ENCODE data around the gene ZC3H10. TPM values are rescaled to one million over a fixed set of nuclear protein-coding genes. Genes with fewer than 3 reads are reported as not detected.

The ZC3H10 gene
- total and polyA plus RNA-seq, 4 donors, result 1.8 to 9.6 (median 6.0) TPM

GRCh38 chr12:56162468-56163290 is 44.6 kb downstream of the ZC3H10 start:
- H3K36me3 ChIP-seq (ENCODE audit: control insufficient read depth in 1 of 2, insufficient read depth in 2 of 2, low read length in 1 of 2), result peaks cover 0 to 19% of the 10 kb centered on the region in 2 donors

GRCh38 chr12:56163533-56164344 is 45.7 kb downstream of the ZC3H10 start:
- WGBS, 2 donors, result 35 to 43% methylated on average over 11 of the region's 11 CpGs

More at GRCh38 chr12:56162468-56163290, 44.6 kb downstream of the ZC3H10 start:
- no peaks in the 10 kb centered on the region for H3K27me3 ChIP-seq (ENCODE audit: control insufficient read depth in 1 of 2, insufficient read depth in 2 of 2, low read length in 1 of 2)
- H3K9me3 ChIP-seq (ENCODE audit: control insufficient read depth, low read length), result no peaks in the 10 kb centered on the region
- peak overlapping the region in 1 of 2 donors; percentile 16 for H3K27ac ChIP-seq (ENCODE audit: low read depth in 1 of 2, low read length in 2 of 2)
- DNase-seq (peak in 1 of 2 donors; percentile 44), ATAC-seq (ENCODE audit: low FRiP score) (no peak)
- H3K4me1 ChIP-seq (ENCODE audit: control insufficient read depth in 1 of 2, insufficient read depth in 2 of 2, low read length in 2 of 2), result no peaks in the 10 kb centered on the region
- H3K4me3 ChIP-seq (ENCODE audit: low read length in 2 of 2), result no peak overlapping the region
- intact Hi-C loops (cut with DNase I), result loop anchor here in 1 of 2 donors (2.0 kb wide), 1 partner anchor 44 kb away; the partner anchor contains the start of gene ZC3H10
- 19 to 24% methylated on average over 11 of the region's 11 CpGs for WGBS, 2 donors

GRCh38 chr12:56164345-56164729 is 46.3 kb downstream of the ZC3H10 start:
- 71 to 74% methylated on average over 17 of the region's 17 CpGs for WGBS, 2 donors
- peak; percentile 45 to 69 for DNase-seq
- H3K27ac ChIP-seq (ENCODE audit: low read depth in 1 of 2, low read length in 2 of 2), result no peak overlapping the region
- H3K4me1 ChIP-seq (ENCODE audit: control insufficient read depth in 1 of 2, insufficient read depth in 2 of 2, low read length in 2 of 2), result no peaks in the 10 kb centered on the region
- no peak overlapping the region for H3K4me3 ChIP-seq (ENCODE audit: low read length in 2 of 2)
- intact Hi-C loops (cut with DNase I), result no loop called here
- no peak for ATAC-seq (ENCODE audit: low FRiP score)
- no peaks in the 10 kb centered on the region for H3K27me3 ChIP-seq (ENCODE audit: control insufficient read depth in 1 of 2, insufficient read depth in 2 of 2, low read length in 1 of 2)
- H3K36me3 ChIP-seq (ENCODE audit: control insufficient read depth in 1 of 2, insufficient read depth in 2 of 2, low read length in 1 of 2), result peaks cover 0 to 19% of the 10 kb centered on the region in 2 donors
- H3K9me3 ChIP-seq (ENCODE audit: control insufficient read depth, low read length), result no peaks in the 10 kb centered on the region

More at GRCh38 chr12:56163533-56164344, 45.7 kb downstream of the ZC3H10 start:
- peaks cover 0 to 19% of the 10 kb centered on the region in 2 donors for H3K36me3 ChIP-seq (ENCODE audit: control insufficient read depth in 1 of 2, insufficient read depth in 2 of 2, low read length in 1 of 2)
- ATAC-seq (ENCODE audit: low FRiP score) (no peak), DNase-seq (peak in 1 of 2 donors; percentile 44)
- no peak overlapping the region for H3K4me3 ChIP-seq (ENCODE audit: low read length in 2 of 2)
- no peak overlapping the region for H3K27ac ChIP-seq (ENCODE audit: low read depth in 1 of 2, low read length in 2 of 2)
- H3K4me1 ChIP-seq (ENCODE audit: control insufficient read depth in 1 of 2, insufficient read depth in 2 of 2, low read length in 2 of 2), result no peaks in the 10 kb centered on the region
- H3K9me3 ChIP-seq (ENCODE audit: control insufficient read depth, low read length), result no peaks in the 10 kb centered on the region
- intact Hi-C loops (cut with DNase I), result loop anchor here in 1 of 2 donors (2.0 kb wide), 1 partner anchor 45 kb away; the partner anchor contains the start of gene ZC3H10
- no peaks in the 10 kb centered on the region for H3K27me3 ChIP-seq (ENCODE audit: control insufficient read depth in 1 of 2, insufficient read depth in 2 of 2, low read length in 1 of 2)

GRCh38 chr12:56165369-56165768 is 47.3 kb downstream of the ZC3H10 start:
- no peaks in the 10 kb centered on the region for H3K9me3 ChIP-seq (ENCODE audit: control insufficient read depth, low read length)
- H3K36me3 ChIP-seq (ENCODE audit: control insufficient read depth in 1 of 2, insufficient read depth in 2 of 2, low read length in 1 of 2), result peaks cover 0 to 13% of the 10 kb centered on the region in 2 donors
- no peak overlapping the region for H3K4me3 ChIP-seq (ENCODE audit: low read length in 2 of 2)
- DNase-seq (peak in 1 of 2 donors; percentile 45), ATAC-seq (ENCODE audit: low FRiP score) (peak; percentile 6)
- H3K27me3 ChIP-seq (ENCODE audit: control insufficient read depth in 1 of 2, insufficient read depth in 2 of 2, low read length in 1 of 2), result no peaks in the 10 kb centered on the region
- WGBS, 2 donors, result 11 to 28% methylated on average over 3 to 4 of the region's 4 CpGs
- no peaks in the 10 kb centered on the region for H3K4me1 ChIP-seq (ENCODE audit: control insufficient read depth in 1 of 2, insufficient read depth in 2 of 2, low read length in 2 of 2)
- no peak overlapping the region for H3K27ac ChIP-seq (ENCODE audit: low read depth in 1 of 2, low read length in 2 of 2)
- intact Hi-C loops (cut with DNase I), result no loop called here

- WGBS, 2 donors, result 91 to 95% methylated on average over 11 of the region's 11 CpGs
- Histone ChIP-seq H3K4me3 (ENCODE audit: low read length in 2 of 2) (no peak overlapping the region), H3K27ac (ENCODE audit: low read depth in 1 of 2, low read length in 2 of 2) (no peak overlapping the region), H3K36me3 (ENCODE audit: control insufficient read depth in 1 of 2, insufficient read depth in 2 of 2, low read length in 1 of 2) (peaks cover 3 to 10% of the 10 kb centered on the region in 2 donors), H3K4me1 (ENCODE audit: control insufficient read depth in 1 of 2, insufficient read depth in 2 of 2, low read length in 2 of 2) (no peaks in the 10 kb centered on the region), H3K27me3 (ENCODE audit: control insufficient read depth in 1 of 2, insufficient read depth in 2 of 2, low read length in 1 of 2) (no peaks in the 10 kb centered on the region), H3K9me3 (ENCODE audit: control insufficient read depth, low read length) (no peaks in the 10 kb centered on the region)
- ATAC-seq (ENCODE audit: low FRiP score), result no peak
- intact Hi-C loops (cut with DNase I), result no loop called here
- DNase-seq, result peak in 1 of 2 donors; percentile 9
These were observed 51.2 kb downstream of the ZC3H10 start for GRCh38 chr12:56169229-56169759.

GRCh38 chr12:56172839-56173238 is 54.8 kb downstream of the ZC3H10 start:
- intact Hi-C loops (cut with DNase I), result no loop called here
- DNase-seq (no peak), ATAC-seq (ENCODE audit: low FRiP score) (no peak)
- no peaks in the 10 kb centered on the region for H3K27me3 ChIP-seq (ENCODE audit: control insufficient read depth in 1 of 2, insufficient read depth in 2 of 2, low read length in 1 of 2)
- H3K9me3 ChIP-seq (ENCODE audit: control insufficient read depth, low read length), result no peaks in the 10 kb centered on the region
- WGBS, 2 donors, result 90 to 92% methylated on average over 7 of the region's 7 CpGs
- peaks cover 3 to 11% of the 10 kb centered on the region in 2 donors for H3K36me3 ChIP-seq (ENCODE audit: control insufficient read depth in 1 of 2, insufficient read depth in 2 of 2, low read length in 1 of 2)
- H3K4me3 ChIP-seq (ENCODE audit: low read length in 2 of 2), result no peak overlapping the region
- H3K27ac ChIP-seq (ENCODE audit: low read depth in 1 of 2, low read length in 2 of 2), result no peak overlapping the region
- no peaks in the 10 kb centered on the region for H3K4me1 ChIP-seq (ENCODE audit: control insufficient read depth in 1 of 2, insufficient read depth in 2 of 2, low read length in 2 of 2)

Other genes with a start within 250 kb of the ZC3H10 start
- 10 to 100 TPM; 21.9 to 23.5 TPM for gene PYM1, start 190.4 kb upstream of the ZC3H10 start, total RNA-seq
- gene PYM1, start 190.4 kb upstream of the ZC3H10 start, polyA plus RNA-seq, result 10 to 100 TPM; 28.9 to 40.2 TPM
- 10 to 100 TPM; 74.1 to 86.5 TPM for gene DGKA, start 187.1 kb upstream of the ZC3H10 start, total RNA-seq
- 10 to 100 TPM; 41.4 to 85.6 TPM for gene DGKA, start 187.1 kb upstream of the ZC3H10 start, polyA plus RNA-seq
- 1 to 10 TPM in 1 of 2 donors, under 1 TPM in 1; 0.93 to 2.0 TPM for gene PMEL, start 152.2 kb upstream of the ZC3H10 start, total RNA-seq
- gene PMEL, start 152.2 kb upstream of the ZC3H10 start, polyA plus RNA-seq, result 1 to 10 TPM in 1 of 2 donors, under 1 TPM in 1; 0.64 to 2.9 TPM
- gene CDK2, start 151.4 kb upstream of the ZC3H10 start, total RNA-seq, result 10 to 100 TPM; 29.8 to 35.5 TPM
- gene CDK2, start 151.4 kb upstream of the ZC3H10 start, polyA plus RNA-seq, result 10 to 100 TPM; 27.9 to 36.5 TPM
- 100 to 1,000 TPM; 115 to 126 TPM for gene RAB5B, start 144.2 kb upstream of the ZC3H10 start, total RNA-seq
- gene RAB5B, start 144.2 kb upstream of the ZC3H10 start, polyA plus RNA-seq, result 10 to 100 TPM; 58.4 to 86.2 TPM
- gene SUOX, start 121.0 kb upstream of the ZC3H10 start, total RNA-seq, result 10 to 100 TPM; 17.7 to 18.3 TPM
- gene SUOX, start 121.0 kb upstream of the ZC3H10 start, polyA plus RNA-seq, result 10 to 100 TPM in 1 of 2 donors, 1 to 10 TPM in 1; 6.4 to 17.6 TPM
- 10 to 100 TPM in 1 of 2 donors, 1 to 10 TPM in 1; 9.8 to 12.2 TPM for gene IKZF4, start 97.2 kb upstream of the ZC3H10 start, total RNA-seq
- gene IKZF4, start 97.2 kb upstream of the ZC3H10 start, polyA plus RNA-seq, result 1 to 10 TPM; 1.8 to 5.3 TPM
- 10 to 100 TPM; 40.5 to 69.1 TPM for gene RPS26, start 76.3 kb upstream of the ZC3H10 start, total RNA-seq
- gene RPS26, start 76.3 kb upstream of the ZC3H10 start, polyA plus RNA-seq, result 1,000 to 10,000 TPM in 1 of 2 donors, 100 to 1,000 TPM in 1; 973 to 1,454 TPM
- 1 to 10 TPM; 3.2 to 5.1 TPM for gene ERBB3, start 38.1 kb upstream of the ZC3H10 start, total RNA-seq
- gene ERBB3, start 38.1 kb upstream of the ZC3H10 start, polyA plus RNA-seq, result 1 to 10 TPM in 1 of 2 donors, under 1 TPM in 1; 0.23 to 9.6 TPM
- gene PA2G4, start 13.7 kb upstream of the ZC3H10 start, total RNA-seq, result 10 to 100 TPM; 59.9 to 63.5 TPM
- gene PA2G4, start 13.7 kb upstream of the ZC3H10 start, polyA plus RNA-seq, result 10 to 100 TPM; 79.6 to 80.8 TPM
- 1,000 to 10,000 TPM; 2,225 to 2,370 TPM for gene RPL41, start 1.6 kb upstream of the ZC3H10 start, total RNA-seq
- gene RPL41, start 1.6 kb upstream of the ZC3H10 start, polyA plus RNA-seq, result 1,000 to 10,000 TPM; 5,850 to 7,278 TPM
- 100 to 1,000 TPM; 103 to 106 TPM for gene ESYT1, start 10.0 kb downstream of the ZC3H10 start, total RNA-seq
- gene ESYT1, start 10.0 kb downstream of the ZC3H10 start, polyA plus RNA-seq, result 10 to 100 TPM; 27.0 to 54.6 TPM
- 10 to 100 TPM; 30.2 to 34.2 TPM for gene MYL6B, start 34.3 kb downstream of the ZC3H10 start, total RNA-seq
- gene MYL6B, start 34.3 kb downstream of the ZC3H10 start, polyA plus RNA-seq, result 100 to 1,000 TPM in 1 of 2 donors, 10 to 100 TPM in 1; 66.6 to 101 TPM
- gene MYL6, start 40.1 kb downstream of the ZC3H10 start, total RNA-seq, result 1,000 to 10,000 TPM; 1,811 to 3,292 TPM
- gene MYL6, start 40.1 kb downstream of the ZC3H10 start, polyA plus RNA-seq, result 1,000 to 10,000 TPM; 5,914 to 7,311 TPM
- 100 to 1,000 TPM; 118 to 140 TPM for gene SMARCC2, start 71.2 kb downstream of the ZC3H10 start, total RNA-seq
- gene SMARCC2, start 71.2 kb downstream of the ZC3H10 start, polyA plus RNA-seq, result 10 to 100 TPM; 45.0 to 56.2 TPM
- 10 to 100 TPM; 50.9 to 61.4 TPM for gene RNF41, start 103.7 kb downstream of the ZC3H10 start, total RNA-seq
- gene RNF41, start 103.7 kb downstream of the ZC3H10 start, polyA plus RNA-seq, result 10 to 100 TPM; 32.9 to 39.3 TPM
- gene NABP2, start 106.1 kb downstream of the ZC3H10 start, total RNA-seq, result 10 to 100 TPM; 18.6 to 19.7 TPM
- gene NABP2, start 106.1 kb downstream of the ZC3H10 start, polyA plus RNA-seq, result 10 to 100 TPM; 25.7 to 28.6 TPM
- not detected for gene SLC39A5, start 111.8 kb downstream of the ZC3H10 start, total RNA-seq
- 10 to 100 TPM in 1 of 2 donors, 1 to 10 TPM in 1; 1.1 to 21.4 TPM for gene SLC39A5, start 111.8 kb downstream of the ZC3H10 start, polyA plus RNA-seq
- gene ANKRD52, start 140.1 kb downstream of the ZC3H10 start, total RNA-seq, result 10 to 100 TPM; 30.5 to 37.9 TPM
- 1 to 10 TPM; 4.4 to 9.3 TPM for gene ANKRD52, start 140.1 kb downstream of the ZC3H10 start, polyA plus RNA-seq
- 10 to 100 TPM; 11.1 to 11.2 TPM for gene COQ10A, start 148.7 kb downstream of the ZC3H10 start, total RNA-seq
- 10 to 100 TPM; 11.9 to 18.9 TPM for gene COQ10A, start 148.7 kb downstream of the ZC3H10 start, polyA plus RNA-seq
- gene CS, start 182.1 kb downstream of the ZC3H10 start, total RNA-seq, result 100 to 1,000 TPM; 103 to 104 TPM
- gene CS, start 182.1 kb downstream of the ZC3H10 start, polyA plus RNA-seq, result 10 to 100 TPM; 49.5 to 56.3 TPM
- gene CNPY2, start 197.7 kb downstream of the ZC3H10 start, total RNA-seq, result 10 to 100 TPM; 72.2 to 92.0 TPM
- gene CNPY2, start 197.7 kb downstream of the ZC3H10 start, polyA plus RNA-seq, result 100 to 1,000 TPM in 1 of 2 donors, 10 to 100 TPM in 1; 96.2 to 149 TPM
- 10 to 100 TPM; 40.1 to 83.5 TPM for gene PAN2, start 215.7 kb downstream of the ZC3H10 start, total RNA-seq
- 10 to 100 TPM in 1 of 2 donors, 1 to 10 TPM in 1; 6.1 to 73.2 TPM for gene PAN2, start 215.7 kb downstream of the ZC3H10 start, polyA plus RNA-seq
- gene IL23A, start 220.6 kb downstream of the ZC3H10 start, total RNA-seq, result under 1 TPM in 1 of 2 donors, not detected in 1; 0.52 TPM
- not detected for gene IL23A, start 220.6 kb downstream of the ZC3H10 start, polyA plus RNA-seq
- gene STAT2, start 241.8 kb downstream of the ZC3H10 start, total RNA-seq, result 100 to 1,000 TPM; 129 to 191 TPM
- 100 to 1,000 TPM in 1 of 2 donors, 10 to 100 TPM in 1; 20.0 to 111 TPM for gene STAT2, start 241.8 kb downstream of the ZC3H10 start, polyA plus RNA-seq
- gene APOF, start 244.6 kb downstream of the ZC3H10 start, total RNA-seq, result not detected
- gene APOF, start 244.6 kb downstream of the ZC3H10 start, polyA plus RNA-seq, result under 1 TPM in 1 of 2 donors, not detected in 1; 0.50 TPM

All from aorta (tissue), 5 donors.